NT2/D1 (cell line): ENCODE data around the gene PDLIM7.
A peak's percentile ranks its signal among the peaks of the same experiment; 100 is the strongest.

Experiments
- DNase-seq: peaks from one replicate; pipeline ENCODE4 v3.0.0-alpha.2; 2011; ENCODE audit warnings: low read depth, low spot score
- H3K27me3 ChIP-seq: 2 replicates; pipeline ENCODE4 v1.6.0; 2011; ENCODE audit warnings: mild to moderate bottlenecking; ENCODE audit not compliant: insufficient read length, insufficient read depth
- H3K36me3 ChIP-seq: 2 replicates; pipeline ENCODE4 v1.6.1; 2011; ENCODE audit warnings: mild to moderate bottlenecking, low read length, mixed read lengths; ENCODE audit not compliant: insufficient read depth, insufficient read length
- H3K4me1 ChIP-seq: 2 replicates; pipeline ENCODE4 v1.5.1; 2011; ENCODE audit not compliant: insufficient read depth, insufficient read length
- H3K4me3 ChIP-seq: 2 replicates; pipeline ENCODE4 v1.5.1; 2011; ENCODE audit warnings: low read depth; ENCODE audit not compliant: insufficient read length
- H3K9ac ChIP-seq: 2 replicates; pipeline ENCODE4 v1.6.0; 2011; ENCODE audit warnings: low read depth; ENCODE audit not compliant: insufficient read length
- H3K9me3 ChIP-seq: 2 replicates; pipeline ENCODE4 v1.5.1; 2011; ENCODE audit warnings: mild to moderate bottlenecking, low read length; ENCODE audit not compliant: insufficient read depth
- SUZ12 ChIP-seq: IDR thresholded peaks from 2 replicates; pipeline ENCODE4 v1.6.1; 2011; ENCODE audit not compliant: insufficient read length, insufficient read depth; ENCODE audit errors: extremely low read depth
- YY1 ChIP-seq: IDR thresholded peaks from 2 replicates; pipeline ENCODE4 v1.6.1; 2011; ENCODE audit not compliant: insufficient read length, insufficient read depth
- ZNF274 ChIP-seq: IDR thresholded peaks from 2 replicates; pipeline ENCODE4 v1.6.1; 2011; ENCODE audit warnings: mild to moderate bottlenecking, low read depth, low read length

Gene PDLIM7, protein sequence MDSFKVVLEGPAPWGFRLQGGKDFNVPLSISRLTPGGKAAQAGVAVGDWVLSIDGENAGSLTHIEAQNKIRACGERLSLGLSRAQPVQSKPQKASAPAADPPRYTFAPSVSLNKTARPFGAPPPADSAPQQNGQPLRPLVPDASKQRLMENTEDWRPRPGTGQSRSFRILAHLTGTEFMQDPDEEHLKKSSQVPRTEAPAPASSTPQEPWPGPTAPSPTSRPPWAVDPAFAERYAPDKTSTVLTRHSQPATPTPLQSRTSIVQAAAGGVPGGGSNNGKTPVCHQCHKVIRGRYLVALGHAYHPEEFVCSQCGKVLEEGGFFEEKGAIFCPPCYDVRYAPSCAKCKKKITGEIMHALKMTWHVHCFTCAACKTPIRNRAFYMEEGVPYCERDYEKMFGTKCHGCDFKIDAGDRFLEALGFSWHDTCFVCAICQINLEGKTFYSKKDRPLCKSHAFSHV

DNA sequence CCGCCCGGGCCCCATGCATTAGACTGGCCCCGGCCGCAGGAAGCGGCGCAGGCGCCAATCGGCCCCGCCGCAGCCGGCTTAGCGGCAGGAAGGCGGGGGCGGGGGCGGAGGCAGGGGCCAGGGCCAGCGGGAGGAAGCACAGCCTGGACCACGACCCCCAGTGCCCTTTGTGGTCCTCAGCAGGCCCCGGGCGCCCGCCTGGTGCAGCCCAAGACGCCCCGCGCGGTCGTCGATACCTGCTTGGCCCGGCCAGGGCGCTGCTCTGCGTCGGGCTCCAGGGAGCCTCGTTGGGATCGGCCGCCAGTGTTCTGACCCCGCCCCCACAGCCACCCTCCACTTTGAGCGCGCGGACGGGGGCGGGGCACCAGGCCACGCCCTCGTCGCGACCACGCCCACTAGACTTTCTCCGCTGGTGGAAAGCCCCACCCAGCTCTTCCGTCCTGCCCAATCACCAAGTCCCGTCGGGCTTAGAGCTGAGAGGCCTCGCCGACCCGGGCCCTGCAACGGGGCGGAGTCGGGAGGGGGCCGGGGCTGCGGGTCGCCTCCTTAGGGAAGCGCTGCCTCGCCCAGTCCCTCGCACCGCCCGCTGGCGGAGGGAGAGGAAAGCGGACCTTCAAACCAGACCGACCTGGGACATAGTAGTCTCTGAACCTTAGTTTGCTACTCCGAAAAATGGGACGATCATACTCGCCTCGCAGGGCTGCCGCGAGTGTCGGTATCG is at the start of gene PDLIM7:
Gene PDLIM7, minus strand, starts transcription at position 313 of the 721 bp plus-strand sequence. CDS start 1,092 bp downstream, outside the sequence.
- no peaks in the 10 kb centered on the region for H3K9me3 ChIP-seq
- TF ChIP-seq YY1 (no peak), ZNF274 (no peak), SUZ12 (no peak)
- H3K4me3 ChIP-seq = peak within 1 kb of the TSS; percentile 85
- peaks cover 41% of the 10 kb centered on the region for H3K36me3 ChIP-seq
- H3K27me3 ChIP-seq = peaks cover 11% of the 10 kb centered on the region
- H3K4me1 ChIP-seq = peaks cover 41% of the 10 kb centered on the region
- H3K9ac ChIP-seq = peak within 1 kb of the TSS; percentile 98
- peak; percentile 93 for DNase-seq

DNA sequence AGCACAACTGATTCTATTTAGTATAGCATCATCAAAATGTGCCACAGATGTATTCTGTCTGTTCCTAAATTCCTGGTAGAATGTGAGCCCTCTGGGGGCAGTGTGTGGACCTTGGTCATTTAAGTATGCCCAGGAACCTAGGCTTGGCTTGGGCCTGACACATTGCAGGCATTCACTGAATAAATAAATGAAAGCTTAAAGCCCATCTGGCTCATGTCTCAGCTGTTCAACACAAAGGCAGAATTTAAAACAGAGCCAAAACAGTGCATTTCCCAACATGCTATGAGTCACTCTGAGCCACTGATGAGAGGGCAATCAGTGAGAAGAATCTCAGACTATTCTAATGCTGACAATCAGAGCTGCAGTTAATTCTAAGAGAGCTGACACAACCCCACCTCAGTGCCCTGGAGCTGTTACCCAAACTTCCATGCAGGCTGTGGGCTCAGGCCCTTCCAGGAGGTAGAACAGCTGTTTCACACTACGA is 48.9 kb upstream of the PDLIM7 start:
- Histone ChIP-seq H3K4me3 (no peak overlapping the region), H3K9me3 (no peaks in the 10 kb centered on the region), H3K36me3 (peaks cover 46% of the 10 kb centered on the region), H3K4me1 (peaks cover 6% of the 10 kb centered on the region), H3K9ac (peak overlapping the region; percentile 6), H3K27me3 (no peaks in the 10 kb centered on the region)
- TF ChIP-seq ZNF274 (no peak), YY1 (no peak), SUZ12 (no peak)
- peak; percentile 52 for DNase-seq

GRCh38 chr5:177545487-177546257 is 48.3 kb upstream of the PDLIM7 start:
- DNase-seq = no peak
- no peak overlapping the region for H3K4me3 ChIP-seq
- H3K9ac ChIP-seq = no peak overlapping the region
- H3K4me1 ChIP-seq = peaks cover 6% of the 10 kb centered on the region
- TF ChIP-seq SUZ12 (no peak), YY1 (no peak), ZNF274 (no peak)
- no peaks in the 10 kb centered on the region for H3K9me3 ChIP-seq
- H3K36me3 ChIP-seq = peaks cover 41% of the 10 kb centered on the region
- H3K27me3 ChIP-seq = no peaks in the 10 kb centered on the region

GRCh38 chr5:177542816-177543465 is 45.5 kb upstream of the PDLIM7 start:
- peaks cover 14% of the 10 kb centered on the region for H3K4me1 ChIP-seq
- DNase-seq = no peak
- H3K36me3 ChIP-seq = peaks cover 43% of the 10 kb centered on the region
- no peak for TF ChIP-seq SUZ12
- TF ChIP-seq YY1 = no peak
- TF ChIP-seq ZNF274 = no peak
- H3K4me3 ChIP-seq = no peak overlapping the region
- no peaks in the 10 kb centered on the region for H3K27me3 ChIP-seq
- no peaks in the 10 kb centered on the region for H3K9me3 ChIP-seq
- H3K9ac ChIP-seq = no peak overlapping the region

GRCh38 chr5:177540438-177540837 is 43.0 kb upstream of the PDLIM7 start:
- no peak overlapping the region for H3K9ac ChIP-seq
- no peaks in the 10 kb centered on the region for H3K27me3 ChIP-seq

GRCh38 chr5:177539411-177539810 is 42.0 kb upstream of the PDLIM7 start:
- no peak for DNase-seq

More at GRCh38 chr5:177540438-177540837, 43.0 kb upstream of the PDLIM7 start:
- peaks cover 64% of the 10 kb centered on the region for H3K36me3 ChIP-seq
- DNase-seq = no peak
- H3K9me3 ChIP-seq = no peaks in the 10 kb centered on the region
- H3K4me3 ChIP-seq = no peak overlapping the region
- TF ChIP-seq ZNF274 (no peak), YY1 (no peak), SUZ12 (no peak)
- peaks cover 8% of the 10 kb centered on the region for H3K4me1 ChIP-seq

More at GRCh38 chr5:177539411-177539810, 42.0 kb upstream of the PDLIM7 start:
- TF ChIP-seq ZNF274 (no peak), YY1 (no peak), SUZ12 (no peak)
- Histone ChIP-seq H3K36me3 (peaks cover 75% of the 10 kb centered on the region), H3K9ac (no peak overlapping the region), H3K4me3 (no peak overlapping the region), H3K4me1 (peaks cover 8% of the 10 kb centered on the region), H3K9me3 (no peaks in the 10 kb centered on the region), H3K27me3 (no peaks in the 10 kb centered on the region)
